IMR-90 (cell line): ENCODE measurements around the gene NANS. TPM values are rescaled to one million over a fixed set of nuclear protein-coding genes. Genes with fewer than 3 reads are reported as not detected.
"Not testable (repeated sequence)": the region's sequence is repeated elsewhere in the genome, so short reads cannot be mapped to it uniquely, and the experiment has no call there.

ENCODE experiments used
- ATAC-seq: fragments of 200-7000 bp; cut with Tn5 transposase; 2 replicates; pipeline ENCODE4 v1.9.1; 2020; ENCODE audit warnings: low read depth, mild to moderate bottlenecking, moderate library complexity
- BruUV-seq: library from RNA; stranded (reverse); fragments of 400-500 nt; replicated peaks from 2 replicates; lab custom pipeline; 2021; lab: Mats Ljungman, UMichigan
- CTCF ChIA-PET: fragments of 300-600 bp; formaldehyde crosslinking; extraction: SDS; loops from one replicate; lab custom pipeline; 2021; ENCODE audit warnings: antibody characterized with exemption; lab: Yijun Ruan, JAX
- POLR2A ChIA-PET: fragments of 300-600 bp; sonication (Branson Sonifier 250); formaldehyde crosslinking; loops from one replicate; lab custom pipeline; 2022; ENCODE audit warnings: antibody characterized with exemption; ENCODE audit not compliant: unreplicated experiment; lab: Charles Lee
- DNase-seq: peaks from one replicate; pipeline ENCODE4 v3.0.0; 2013
- H2AFZ ChIP-seq: replicated peaks from 2 replicates; pipeline ENCODE3; 2013; ENCODE audit warnings: low read length, mild to moderate bottlenecking; ENCODE audit not compliant: poor library complexity
- H2AK5ac ChIP-seq: 2 replicates; pipeline ENCODE4 v1.6.1; 2013; ENCODE audit warnings: low read depth, low read length, inconsistent platforms
- H2AK9ac ChIP-seq: replicated peaks from 2 replicates; pipeline ENCODE3; 2013; ENCODE audit warnings: mild to moderate bottlenecking, low read depth, low read length, moderate library complexity; ENCODE audit not compliant: poor library complexity
- H2BK120ac ChIP-seq: 2 replicates; pipeline ENCODE4 v1.6.1; 2013; ENCODE audit warnings: low read depth, low read length, inconsistent platforms
- H2BK15ac ChIP-seq: 3 replicates; pipeline ENCODE4 v1.6.1; 2013; ENCODE audit warnings: low read depth, low read length, inconsistent platforms
- H2BK20ac ChIP-seq: 2 replicates; pipeline ENCODE4 v1.6.1; 2013; ENCODE audit warnings: low read depth, mild to moderate bottlenecking, inconsistent platforms, low read length, moderate library complexity
- H2BK5ac ChIP-seq: 2 replicates; pipeline ENCODE4 v1.6.1; 2013; ENCODE audit warnings: mild to moderate bottlenecking, low read depth, low read length, inconsistent platforms; ENCODE audit not compliant: poor library complexity, severe bottlenecking
- H3K14ac ChIP-seq: replicated peaks from 2 replicates; pipeline ENCODE4 v1.6.1; 2013; ENCODE audit warnings: low read depth, low read length, inconsistent platforms
- H3K18ac ChIP-seq: 2 replicates; pipeline ENCODE4 v1.6.1; 2013; ENCODE audit warnings: low read depth, low read length, control low read depth
- H3K23ac ChIP-seq: 2 replicates; pipeline ENCODE4 v1.6.1; 2013; ENCODE audit warnings: low read depth, low read length, inconsistent platforms
- H3K27ac ChIP-seq: 2 replicates; pipeline ENCODE4 v1.5.1; 2013; ENCODE audit warnings: mild to moderate bottlenecking, control low read depth, low read length; ENCODE audit not compliant: insufficient read depth
- H3K27me3 ChIP-seq: 2 replicates; pipeline ENCODE4 v1.6.1; 2013; ENCODE audit warnings: low read length; ENCODE audit not compliant: control insufficient read depth, insufficient read depth
- H3K36me3 ChIP-seq: 2 replicates; pipeline ENCODE4 v1.6.1; 2013; ENCODE audit warnings: low read length, mixed read lengths; ENCODE audit not compliant: control insufficient read depth, insufficient read depth
- H3K4ac ChIP-seq: 2 replicates; pipeline ENCODE4 v1.6.1; 2013; ENCODE audit warnings: low read depth, low read length, inconsistent platforms
- H3K4me1 ChIP-seq: 2 replicates; pipeline ENCODE4 v1.6.1; 2013; ENCODE audit warnings: low read length, mixed read lengths; ENCODE audit not compliant: control insufficient read depth, insufficient read depth
- H3K4me2 ChIP-seq: 2 replicates; pipeline ENCODE4 v1.6.1; 2013; ENCODE audit warnings: low read depth, mild to moderate bottlenecking, control low read depth, low read length, moderate library complexity
- H3K4me3 ChIP-seq: 2 replicates; pipeline ENCODE4 v1.5.1; 2013; ENCODE audit warnings: low read depth, mild to moderate bottlenecking, control low read depth, low read length, moderate library complexity; ENCODE audit not compliant: insufficient read depth
- H3K56ac ChIP-seq: 2 replicates; pipeline ENCODE4 v1.6.1; 2013; ENCODE audit warnings: low read length, inconsistent platforms; ENCODE audit not compliant: insufficient read depth; ENCODE audit errors: extremely low read depth
- H3K79me1 ChIP-seq, 2 experiments: 2 replicates each; pipeline ENCODE4 v1.6.1; 2013; ENCODE audit warnings: low read length in 2 of 2, inconsistent platforms in 1 of 2, low read depth in 1 of 2
- H3K9ac ChIP-seq: 2 replicates; pipeline ENCODE4 v1.6.1; 2013; ENCODE audit warnings: low read depth, low read length, control low read depth
- H3K9me1 ChIP-seq: 2 replicates; pipeline ENCODE4 v1.6.1; 2013; ENCODE audit warnings: low read length, inconsistent platforms; ENCODE audit not compliant: insufficient read depth
- H3K9me3 ChIP-seq: 2 replicates; pipeline ENCODE4 v1.6.1; 2013; ENCODE audit warnings: low read length; ENCODE audit not compliant: control insufficient read depth, insufficient read depth
- H4K20me1 ChIP-seq: 2 replicates; pipeline ENCODE4 v1.6.1; 2013; ENCODE audit warnings: low read length, inconsistent platforms; ENCODE audit not compliant: insufficient read depth
- H4K5ac ChIP-seq: 2 replicates; pipeline ENCODE4 v1.6.1; 2013; ENCODE audit warnings: mild to moderate bottlenecking, low read depth, low read length, control low read depth
- H4K8ac ChIP-seq, 2 experiments: 2 replicates each; pipeline ENCODE4 v1.6.1; 2013; ENCODE audit warnings: low read depth in 2 of 2, low read length in 2 of 2, control low read depth in 1 of 2, inconsistent platforms in 1 of 2
- H4K91ac ChIP-seq: 2 replicates; pipeline ENCODE4 v1.6.1; 2013; ENCODE audit warnings: low read depth, low read length, inconsistent platforms; ENCODE audit not compliant: insufficient read depth
- BHLHE40 ChIP-seq: fragments of 150-350 bp; IDR thresholded peaks from 2 replicates; pipeline ENCODE4 v1.6.1; 2016; ENCODE audit warnings: mild to moderate bottlenecking, low read depth, low read length
- POLR2A ChIP-seq: IDR thresholded peaks from 2 replicates; pipeline ENCODE4 v1.6.1; 2012; ENCODE audit warnings: mild to moderate bottlenecking, low read depth, low read length
- WGBS, 2 experiments: methylation state at CpG; one replicate each; pipeline versions ENCODE4 v1.1.5 to v1.1.7; 2013; ENCODE audit warnings: missing lambda C conversion rate in 2 of 2; ENCODE audit not compliant: insufficient read length in 1 of 2; ENCODE audit errors: extremely low coverage in 2 of 2; 5-methylcytosine and 5-hydroxymethylcytosine counted together
- dilution Hi-C: fragments of 300-500 bp; cut with HindIII; formaldehyde crosslinking; loops from one replicate; pipeline ENCODE4 v1.14.3; 2018; ENCODE audit warnings: low sequenced_read_pairs; ENCODE audit not compliant: unreplicated experiment
- in situ Hi-C: fragments of 300-500 bp; cut with MboI; formaldehyde crosslinking; loops from 3 replicates; pipeline ENCODE4 v1.14.3; 2019; ENCODE audit warnings: low sequenced_read_pairs, inconsistent platforms, mixed read lengths
- intact Hi-C: fragments of 100-400 bp; cut with micrococcal nuclease; formaldehyde crosslinking; loops from 2 replicates; pipeline ENCODE4 v1.10.0; 2022
- polyA plus RNA-seq, 3 experiments: library from polyadenylated mRNA; depleted of rRNA; stranded (reverse); fragments of >200 nt; gene quantifications; 2 replicates each; pipeline ENCODE4 v1.2.3, GENCODE V29; 2012; ENCODE audit warnings: low replicate concordance in 1 of 3
- total RNA-seq: library from RNA; depleted of rRNA; stranded (reverse); fragments of >200 nt; gene quantifications from 2 replicates; pipeline ENCODE4 v1.2.3, GENCODE V29; 2012

Gene NANS
- total and polyA plus RNA-seq, 2 of the 4 experiments (the other 2 are of a cell fraction), result 210 to 306 TPM

GRCh38 chr9:98087420-98088354 lies 31.2 kb downstream of the NANS start:
- H3K56ac ChIP-seq, result no peak overlapping the region
- dilution Hi-C loops (no loop called here), in situ Hi-C loops (no loop called here), intact Hi-C loops (no loop called here)
- 28% methylated on average over 64 of the region's 92 CpGs; no CpG with 5 or more reads in 1 of the 2 experiments for whole genome bisulfite sequencing, 2 experiments
- H3K18ac ChIP-seq, result no peak overlapping the region
- peaks cover 0 to 2% of the 10 kb centered on the region in 2 experiments; a peak in 1 of 4 replicates for H3K79me1 ChIP-seq
- H3K27ac ChIP-seq, result no peak overlapping the region
- H3K4me1 ChIP-seq, result peaks cover 4% of the 10 kb centered on the region
- TF ChIP-seq POLR2A (no peak), BHLHE40 (peak; percentile 76; the same call in 1 of the 2 replicates)
- H2BK15ac ChIP-seq, result no peak overlapping the region
- no peak overlapping the region for H3K4ac ChIP-seq
- no peak overlapping the region; the same call in 1 of the 2 replicates for H3K4me2 ChIP-seq
- ChIA-PET CTCF (interaction anchor here (0.7 kb wide), 1 partner anchor 448 kb away, joined by 3 read pairs; no protein-coding TSS in a partner anchor), POLR2A (no interaction called here)
- no peak overlapping the region for H3K14ac ChIP-seq
- no peak overlapping the region for H4K91ac ChIP-seq
- peak; percentile 20 for DNase-seq
- H2AK9ac ChIP-seq, result no peak overlapping the region
- no TSS peak for BruUV-seq
- peak overlapping the region; percentile 89 for H2AFZ ChIP-seq
- H4K8ac ChIP-seq, result no peak overlapping the region
- H3K4me3 ChIP-seq, result peak overlapping the region; percentile 13
- H2BK20ac ChIP-seq, result no peak overlapping the region
- H2BK120ac ChIP-seq, result no peak overlapping the region
- ATAC-seq, result no peak; the same call in 1 of the 2 replicates
- peaks cover 3% of the 10 kb centered on the region for H3K36me3 ChIP-seq
- H2AK5ac ChIP-seq, result no peak overlapping the region
- H2BK5ac ChIP-seq, result no peak overlapping the region
- H3K9ac ChIP-seq, result no peak overlapping the region
- H4K5ac ChIP-seq, result no peak overlapping the region
- H3K23ac ChIP-seq, result no peak overlapping the region
- no peaks in the 10 kb centered on the region for H3K27me3 ChIP-seq
- no peaks in the 10 kb centered on the region for H3K9me1 ChIP-seq
- H4K20me1 ChIP-seq, result 0 out of 2 replicates have a peak, but pooled peaks cover 1% of the 10 kb centered on the region
- no peaks in the 10 kb centered on the region for H3K9me3 ChIP-seq

DNA sequence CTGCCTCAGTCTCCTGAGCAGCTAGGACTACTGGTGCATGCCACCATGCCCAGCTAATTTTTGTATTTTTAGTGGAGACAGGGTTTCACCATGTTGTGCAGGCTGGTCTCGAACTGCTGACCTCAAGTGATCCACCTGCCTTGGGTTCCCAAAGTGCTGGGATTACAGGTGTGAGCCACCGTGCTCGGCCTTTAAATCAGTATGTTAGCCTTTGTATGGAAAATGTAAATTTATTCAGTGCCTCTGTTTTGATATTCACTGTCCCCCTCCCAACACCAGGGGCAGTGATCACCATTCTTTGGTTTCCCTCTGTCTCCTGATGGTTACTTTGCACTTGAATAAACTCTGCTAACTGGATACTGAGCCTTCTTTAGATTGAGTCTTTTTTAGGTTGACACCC lies 34.1 kb downstream of the NANS start:
- no CpG with 5 or more reads among the region's 3 CpGs for WGBS, 2 experiments
- H3K4ac ChIP-seq, H2BK120ac ChIP-seq, H3K9ac ChIP-seq, H3K56ac ChIP-seq, H3K18ac ChIP-seq, H4K91ac ChIP-seq, H3K79me1 ChIP-seq, dilution Hi-C loops, H4K20me1 ChIP-seq, H2BK5ac ChIP-seq, H3K36me3 ChIP-seq, H3K14ac ChIP-seq, ATAC-seq, H2AK5ac ChIP-seq, H3K4me1 ChIP-seq, H2BK20ac ChIP-seq, H2AFZ ChIP-seq, DNase-seq, H2BK15ac ChIP-seq, H3K9me3 ChIP-seq, POLR2A ChIA-PET, CTCF ChIA-PET, in situ Hi-C loops, H3K4me3 ChIP-seq, H3K9me1 ChIP-seq, H2AK9ac ChIP-seq, H3K23ac ChIP-seq, H3K27me3 ChIP-seq, H4K8ac ChIP-seq, H3K27ac ChIP-seq, BruUV-seq, H4K5ac ChIP-seq, H3K4me2 ChIP-seq: not testable (repeated sequence)
- intact Hi-C loops, result loop anchor here (1.0 kb wide), 1 partner anchor 10 kb away; no protein-coding TSS in a partner anchor
